Measurements from ENCODE around the gene ENC1. TPM values are rescaled to one million over a fixed set of nuclear protein-coding genes. Genes with fewer than 3 reads are reported as not detected.

The ENC1 gene
- total and polyA plus RNA-seq, 8 donors, result 21.3 to 63.1 (median 27.3) TPM

DNA sequence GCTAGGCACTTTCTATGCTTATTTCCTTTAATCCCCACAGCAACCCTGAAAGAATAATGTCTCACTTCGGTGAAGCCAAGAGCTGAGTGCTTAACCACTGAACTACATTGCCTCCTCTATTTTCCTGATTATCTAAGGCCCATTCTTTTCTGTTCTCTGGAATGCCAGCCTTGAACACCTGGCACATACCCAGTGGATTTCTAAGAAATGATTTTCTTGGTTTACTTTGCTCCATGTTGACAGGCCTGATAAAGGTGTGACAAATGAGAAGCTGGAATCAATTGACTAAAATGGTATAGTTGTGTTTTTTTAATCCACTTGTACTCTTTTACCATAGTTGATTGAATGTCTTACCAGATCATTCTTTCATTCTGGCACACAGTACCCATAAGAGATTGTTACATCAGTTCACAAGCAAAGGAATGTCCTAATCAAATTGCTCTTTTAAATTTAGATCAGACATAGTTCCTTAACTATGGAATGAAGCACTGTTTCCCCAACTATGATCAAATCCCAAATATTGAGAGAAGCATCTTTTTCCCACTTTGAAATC is 9.0 kb upstream of the ENC1 start:
- intact Hi-C loops (cut with DNase I), result loop anchor here in 2 of 3 donors (5.0 to 10.0 kb wide), 3 partner anchors 595 to 752 kb away; no protein-coding TSS in a partner anchor
- WGBS, 2 donors, result 6 to 9% methylated on average over 1 of the region's 1 CpG
- DNase-seq, result peak in 4 of 6 donors; percentile 50 to 64 (median 60)

DNA sequence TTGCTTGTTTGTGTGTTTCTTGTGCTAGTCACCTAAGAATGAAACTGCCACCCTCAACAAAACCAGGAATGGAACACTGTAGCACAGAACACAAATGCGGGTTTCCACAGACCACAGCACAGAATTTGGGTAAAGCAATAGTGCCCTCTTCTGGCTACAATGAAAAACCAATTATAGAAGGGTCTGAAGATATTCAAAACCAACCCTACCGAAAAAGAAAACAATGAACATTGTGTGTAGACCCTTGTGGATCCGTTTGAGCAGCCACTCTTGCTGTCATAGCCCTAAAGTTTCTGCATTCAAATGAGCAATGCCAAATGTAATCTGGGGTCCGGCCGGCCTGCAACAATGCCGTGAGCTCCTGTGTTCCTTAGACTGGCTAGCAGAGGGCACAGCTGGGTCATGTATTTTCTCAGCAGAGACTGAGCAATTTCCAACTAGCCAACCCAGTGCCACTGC is 8.3 kb upstream of the ENC1 start:
- FAIRE-seq (peak; percentile 85), ATAC-seq (peak; percentile 65 to 84 (median 80)), DNase-seq (peak in 1 of 6 donors; percentile 34)
- Histone ChIP-seq H3K27ac (peak overlapping the region in 3 of 4 donors; percentile 48 to 76 (median 62)), H3K4me1 (peaks cover 5 to 33% (median 30%) of the 10 kb centered on the region in 3 donors), H3K36me3 (no peaks in the 10 kb centered on the region), H3K4me3 (peak overlapping the region in 1 of 4 donors; percentile 22), H3K9me3 (no peaks in the 10 kb centered on the region), H3K27me3 (no peaks in the 10 kb centered on the region)
- WGBS, 2 donors, result 4 to 5% methylated on average over 6 of the region's 6 CpGs
- TF ChIP-seq, protein P1, sequence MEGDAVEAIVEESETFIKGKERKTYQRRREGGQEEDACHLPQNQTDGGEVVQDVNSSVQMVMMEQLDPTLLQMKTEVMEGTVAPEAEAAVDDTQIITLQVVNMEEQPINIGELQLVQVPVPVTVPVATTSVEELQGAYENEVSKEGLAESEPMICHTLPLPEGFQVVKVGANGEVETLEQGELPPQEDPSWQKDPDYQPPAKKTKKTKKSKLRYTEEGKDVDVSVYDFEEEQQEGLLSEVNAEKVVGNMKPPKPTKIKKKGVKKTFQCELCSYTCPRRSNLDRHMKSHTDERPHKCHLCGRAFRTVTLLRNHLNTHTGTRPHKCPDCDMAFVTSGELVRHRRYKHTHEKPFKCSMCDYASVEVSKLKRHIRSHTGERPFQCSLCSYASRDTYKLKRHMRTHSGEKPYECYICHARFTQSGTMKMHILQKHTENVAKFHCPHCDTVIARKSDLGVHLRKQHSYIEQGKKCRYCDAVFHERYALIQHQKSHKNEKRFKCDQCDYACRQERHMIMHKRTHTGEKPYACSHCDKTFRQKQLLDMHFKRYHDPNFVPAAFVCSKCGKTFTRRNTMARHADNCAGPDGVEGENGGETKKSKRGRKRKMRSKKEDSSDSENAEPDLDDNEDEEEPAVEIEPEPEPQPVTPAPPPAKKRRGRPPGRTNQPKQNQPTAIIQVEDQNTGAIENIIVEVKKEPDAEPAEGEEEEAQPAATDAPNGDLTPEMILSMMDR (IDR thresholded peaks at IDR 0.05), result peak; percentile 10 to 50 (median 44)
- intact Hi-C loops (cut with DNase I), result loop anchor here in 2 of 3 donors (5.0 to 10.0 kb wide), 3 partner anchors 594 to 752 kb away; no protein-coding TSS in a partner anchor

More for the DNA sequence above, 9.0 kb upstream of the ENC1 start:
- Histone ChIP-seq H3K9me3 (no peaks in the 10 kb centered on the region), H3K4me1 (peaks cover 5 to 33% (median 30%) of the 10 kb centered on the region in 3 donors), H3K4me3 (peak overlapping the region in 1 of 4 donors; percentile 22), H3K27me3 (no peaks in the 10 kb centered on the region), H3K36me3 (no peaks in the 10 kb centered on the region), H3K27ac (peak overlapping the region in 3 of 4 donors; percentile 48 to 76 (median 62))
- TF ChIP-seq, protein P1 (IDR thresholded peaks at IDR 0.05), result no peak
- FAIRE-seq (no peak), ATAC-seq (peak; percentile 65 to 80 (median 72))

DNA sequence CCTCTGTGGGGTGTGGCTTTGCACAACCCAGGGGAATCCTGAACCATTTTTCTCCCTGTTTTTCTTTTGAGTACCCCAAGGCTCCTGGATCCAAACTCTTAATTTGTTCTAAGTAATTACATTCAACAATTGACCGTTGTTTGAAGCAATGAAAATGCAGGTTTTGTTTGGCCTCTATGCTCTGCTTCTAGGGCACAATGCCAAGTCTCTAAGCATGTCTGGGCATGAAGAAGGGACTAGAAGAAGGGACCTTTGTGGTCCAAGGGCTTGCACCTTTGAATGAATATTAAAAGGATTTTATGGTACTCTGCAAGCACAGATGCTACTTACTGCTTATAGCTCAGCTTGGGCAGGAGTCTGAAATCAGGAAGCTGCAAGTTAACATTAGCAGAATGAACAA is 6.6 kb upstream of the ENC1 start:
- intact Hi-C loops (cut with DNase I), result loop anchor here in 2 of 3 donors (5.0 to 10.0 kb wide), 3 partner anchors 592 to 750 kb away; no protein-coding TSS in a partner anchor
- H3K9me3 ChIP-seq, result no peaks in the 10 kb centered on the region
- peaks cover 2 to 33% (median 31%) of the 10 kb centered on the region in 3 donors for H3K4me1 ChIP-seq
- no peak for DNase-seq
- no peak for ATAC-seq
- H3K36me3 ChIP-seq, result no peaks in the 10 kb centered on the region
- no peak overlapping the region for H3K4me3 ChIP-seq
- no peak for FAIRE-seq
- no peak overlapping the region for H3K27ac ChIP-seq
- no peaks in the 10 kb centered on the region for H3K27me3 ChIP-seq
- 51 to 60% methylated on average over 1 of the region's 1 CpG for WGBS, 2 donors
- TF ChIP-seq, protein P1 (IDR thresholded peaks at IDR 0.05), result no peak

DNA sequence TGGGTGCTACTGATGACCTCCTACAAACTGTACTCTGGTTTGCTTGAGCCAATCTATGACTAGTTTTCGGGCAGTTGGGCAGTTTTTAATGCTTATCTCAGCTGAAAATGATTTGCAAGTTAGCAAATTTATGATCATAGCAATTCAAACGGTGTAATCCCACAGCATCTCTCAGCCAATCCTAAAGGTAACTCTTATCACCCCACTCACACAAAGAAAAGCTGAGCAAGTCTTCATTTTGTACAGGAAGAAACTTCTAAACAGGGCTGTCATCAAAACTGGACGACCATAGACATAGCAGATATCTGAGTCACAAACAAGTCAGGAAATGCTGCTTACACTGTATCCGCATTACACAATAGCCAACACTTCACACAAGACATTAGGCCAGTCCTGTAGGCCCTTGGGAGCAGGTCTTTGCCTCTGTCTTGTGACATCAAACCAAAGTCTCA is 2.6 kb upstream of the ENC1 start:
- Histone ChIP-seq H3K9me3 (no peaks in the 10 kb centered on the region), H3K36me3 (no peaks in the 10 kb centered on the region), H3K4me3 (no peak overlapping the region), H3K27me3 (no peaks in the 10 kb centered on the region), H3K27ac (peak overlapping the region in 2 of 4 donors; percentile 33 to 94), H3K4me1 (peaks cover 0 to 5% (median under 1%) of the 10 kb centered on the region in 3 donors)
- FAIRE-seq (no peak), ATAC-seq (no peak), DNase-seq (no peak)
- TF ChIP-seq, protein P1 (IDR thresholded peaks at IDR 0.05), result no peak
- intact Hi-C loops (cut with DNase I), result loop anchor here in 1 of 3 donors (5.0 to 10.0 kb wide), 2 partner anchors 241 to 588 kb away; no protein-coding TSS in a partner anchor
- WGBS, 2 donors, result 54 to 55% methylated on average over 4 of the region's 4 CpGs

DNA sequence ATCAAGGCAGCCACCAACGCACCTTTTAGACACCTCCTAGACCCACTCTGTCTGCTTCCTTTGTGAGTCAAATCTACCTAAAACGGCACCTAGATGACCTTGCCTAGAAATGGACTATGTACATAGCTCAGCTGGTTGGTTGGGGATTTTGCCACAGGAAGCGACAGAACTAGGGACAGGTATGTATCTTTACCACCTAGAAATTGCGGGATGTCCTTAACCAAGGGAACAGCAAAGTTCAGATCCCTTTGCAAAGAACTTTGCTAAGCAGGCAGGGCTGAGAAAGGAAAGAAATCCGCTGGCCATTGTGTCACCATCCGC is 2.0 kb upstream of the ENC1 start:
- FAIRE-seq (no peak), ATAC-seq (no peak), DNase-seq (no peak)
- Histone ChIP-seq H3K27ac (peak overlapping the region in 1 of 4 donors; percentile 94), H3K27me3 (no peaks in the 10 kb centered on the region), H3K4me3 (no peak overlapping the region), H3K36me3 (no peaks in the 10 kb centered on the region), H3K9me3 (no peaks in the 10 kb centered on the region), H3K4me1 (peaks cover 0 to 5% (median 0%) of the 10 kb centered on the region in 3 donors)
- WGBS, 2 donors, result 58 to 65% methylated on average over 6 of the region's 6 CpGs
- intact Hi-C loops (cut with DNase I), result loop anchor here in 1 of 3 donors (5.0 to 10.0 kb wide), 2 partner anchors 240 to 588 kb away; no protein-coding TSS in a partner anchor
- TF ChIP-seq, protein P1 (IDR thresholded peaks at IDR 0.05), result no peak

Measured in pancreas (tissue), 10 donors.